SK-N-MC (cell line): ENCODE measurements around the gene ARID4B.
"Not testable (repeated sequence)": the region's sequence is repeated elsewhere in the genome, so short reads cannot be mapped to it uniquely, and the experiment has no call there.

Source experiments
- DNase-seq: peaks from one replicate; pipeline ENCODE4 v3.0.0-alpha.2; 2011; ENCODE audit warnings: low read depth, low spot score
- H3K27ac ChIP-seq: fragments of 200-600 bp; sonication (generic); 2 replicates; pipeline ENCODE4 v1.5.1; 2016; ENCODE audit warnings: mixed run types
- H3K36me3 ChIP-seq: fragments of 200-600 bp; sonication (generic); 2 replicates; pipeline ENCODE4 v1.6.1; 2017; ENCODE audit warnings: antibody characterized with exemption, low read length, mixed read lengths; ENCODE audit not compliant: insufficient read depth
- H3K4me3 ChIP-seq: fragments of 200-600 bp; sonication (generic); 2 replicates; pipeline ENCODE4 v1.5.1; 2016
- H3K9ac ChIP-seq: fragments of 200-600 bp; sonication (generic); 2 replicates; pipeline ENCODE4 v1.8.0; 2017; ENCODE audit warnings: mixed run types, mixed read lengths; ENCODE audit not compliant: insufficient read length
- H3K9me3 ChIP-seq: fragments of 200-600 bp; sonication (generic); 2 replicates; pipeline ENCODE4 v1.6.1; 2017; ENCODE audit warnings: low read depth, mild to moderate bottlenecking, antibody characterized with exemption, low read length, moderate library complexity, mixed read lengths
- EZH2 ChIP-seq: fragments of 200-600 bp; sonication (generic); IDR thresholded peaks from one replicate; pipeline ENCODE4 v1.6.1; 2017; ENCODE audit warnings: antibody characterized with exemption
- FOXP2 ChIP-seq: optimal IDR thresholded peaks from 2 replicates; pipeline ENCODE3; 2011; ENCODE audit warnings: mild to moderate bottlenecking, moderate library complexity; ENCODE audit not compliant: insufficient read depth; ENCODE audit errors: extremely low read length, control extremely low read depth
- POLR2AphosphoS5 ChIP-seq: IDR thresholded peaks from 2 replicates; pipeline ENCODE4 v1.6.1; 2012; ENCODE audit warnings: mild to moderate bottlenecking, low read depth, low read length, borderline replicate concordance

ARID4B gene

DNA sequence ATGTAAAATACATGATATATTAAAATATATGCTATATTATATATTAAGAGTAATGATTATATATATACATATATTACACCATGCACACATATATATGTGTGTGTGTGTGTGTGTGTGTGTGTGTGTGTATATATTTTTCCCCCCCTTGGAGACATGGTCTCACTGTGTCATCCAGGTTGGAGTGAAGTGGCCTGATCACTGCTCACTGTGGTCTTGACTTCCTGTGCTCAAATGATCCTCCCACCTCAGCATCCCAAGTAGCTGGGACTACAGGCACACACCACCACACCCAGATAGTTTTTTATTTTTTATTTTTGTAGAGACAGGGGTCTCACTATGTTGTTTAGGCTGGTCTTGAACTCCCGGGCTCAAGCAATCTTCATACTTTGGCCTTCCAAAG, 112.5 kb downstream of the ARID4B start:
- no peak overlapping the region for H3K9ac ChIP-seq
- peaks cover 35% of the 10 kb centered on the region for H3K36me3 ChIP-seq
- no peak for DNase-seq
- no peaks in the 10 kb centered on the region for H3K9me3 ChIP-seq
- TF ChIP-seq POLR2AphosphoS5 (no peak), FOXP2 (no peak), EZH2 (no peak)
- no peak overlapping the region for H3K4me3 ChIP-seq
- H3K27ac ChIP-seq, result no peak overlapping the region

DNA sequence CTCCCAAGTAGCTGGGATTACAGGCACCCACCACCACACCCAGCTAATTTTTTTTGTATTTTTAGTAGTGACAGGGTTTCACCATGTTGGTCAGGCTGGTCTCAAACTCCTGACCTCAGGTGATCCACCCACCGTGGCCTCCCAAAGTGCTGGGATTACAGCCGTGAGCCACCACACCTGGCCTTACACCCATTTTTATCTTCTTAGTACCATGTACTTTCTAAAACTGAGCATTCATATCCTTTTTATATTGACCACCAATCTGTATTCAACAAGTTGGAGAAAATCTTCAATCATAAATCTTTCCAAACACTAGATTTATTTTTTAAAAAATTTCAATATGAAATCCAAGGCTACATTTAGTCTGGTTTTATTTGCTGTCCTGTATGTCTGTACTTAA, 113.0 kb downstream of the ARID4B start:
- not testable (repeated sequence) for H3K27ac ChIP-seq, H3K9me3 ChIP-seq
- peaks cover 37% of the 10 kb centered on the region for H3K36me3 ChIP-seq

GRCh38 chr1:235213752-235214151, 114.2 kb downstream of the ARID4B start:
- peaks cover 32% of the 10 kb centered on the region for H3K36me3 ChIP-seq
- H3K9ac ChIP-seq, result no peak overlapping the region
- no peak for TF ChIP-seq FOXP2
- TF ChIP-seq EZH2, result no peak
- TF ChIP-seq POLR2AphosphoS5, result no peak
- no peak for DNase-seq
- no peak overlapping the region; the same call in 1 of the 2 replicates for H3K27ac ChIP-seq
- H3K4me3 ChIP-seq, result no peak overlapping the region
- H3K9me3 ChIP-seq, result no peaks in the 10 kb centered on the region

More for the DNA sequence above, 113.0 kb downstream of the ARID4B start:
- H3K9ac ChIP-seq, DNase-seq, H3K4me3 ChIP-seq: not testable (repeated sequence)

DNA sequence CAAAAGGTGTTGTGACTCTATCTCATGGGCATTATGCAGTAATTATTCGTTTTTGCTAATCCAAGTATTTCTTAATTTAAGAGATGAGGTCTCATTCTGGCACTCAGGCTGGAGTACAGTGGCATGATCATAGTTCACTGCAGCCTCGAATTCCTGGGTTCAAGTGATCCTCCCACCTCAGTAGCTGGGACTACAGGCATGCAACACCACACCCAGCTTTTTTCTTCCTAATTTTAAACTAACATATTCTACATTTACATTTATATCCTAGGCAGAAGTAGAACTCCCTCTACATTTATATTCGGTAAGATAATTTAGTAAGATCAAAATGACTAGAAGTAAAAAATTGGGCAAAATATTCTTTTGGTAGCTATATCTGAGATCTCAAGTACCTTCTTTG, 116.5 kb downstream of the ARID4B start:
- no peak for DNase-seq
- H3K27ac ChIP-seq, result no peak overlapping the region
- TF ChIP-seq FOXP2 (no peak), POLR2AphosphoS5 (no peak), EZH2 (no peak)
- H3K9ac ChIP-seq, result no peak overlapping the region
- peaks cover 36% of the 10 kb centered on the region for H3K36me3 ChIP-seq
- H3K9me3 ChIP-seq, result no peaks in the 10 kb centered on the region
- no peak overlapping the region for H3K4me3 ChIP-seq

DNA sequence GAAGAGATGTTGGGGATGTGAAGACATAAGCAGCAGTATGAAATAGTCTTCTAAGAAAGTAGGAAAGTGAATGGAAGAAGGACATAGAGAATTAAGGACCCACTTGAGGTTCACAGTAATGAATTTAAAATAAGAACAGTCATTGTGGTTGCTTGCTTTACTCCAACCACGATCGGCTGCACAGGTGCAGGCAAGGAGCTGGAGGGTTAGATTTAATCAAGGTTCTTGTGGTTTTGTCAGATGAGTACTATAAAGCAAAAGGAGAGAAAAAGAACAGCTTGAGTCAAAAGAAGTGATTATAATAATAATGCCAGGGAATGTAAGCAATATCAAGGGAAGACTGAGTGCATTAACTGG, 120.8 kb downstream of the ARID4B start:
- no peak for DNase-seq
- Histone ChIP-seq H3K36me3 (peaks cover 36% of the 10 kb centered on the region), H3K4me3 (no peak overlapping the region), H3K9ac (no peak overlapping the region), H3K9me3 (0 out of 2 replicates have a peak, but pooled peaks cover 4% of the 10 kb centered on the region), H3K27ac (no peak overlapping the region)
- TF ChIP-seq EZH2 (no peak), FOXP2 (no peak), POLR2AphosphoS5 (no peak)

DNA sequence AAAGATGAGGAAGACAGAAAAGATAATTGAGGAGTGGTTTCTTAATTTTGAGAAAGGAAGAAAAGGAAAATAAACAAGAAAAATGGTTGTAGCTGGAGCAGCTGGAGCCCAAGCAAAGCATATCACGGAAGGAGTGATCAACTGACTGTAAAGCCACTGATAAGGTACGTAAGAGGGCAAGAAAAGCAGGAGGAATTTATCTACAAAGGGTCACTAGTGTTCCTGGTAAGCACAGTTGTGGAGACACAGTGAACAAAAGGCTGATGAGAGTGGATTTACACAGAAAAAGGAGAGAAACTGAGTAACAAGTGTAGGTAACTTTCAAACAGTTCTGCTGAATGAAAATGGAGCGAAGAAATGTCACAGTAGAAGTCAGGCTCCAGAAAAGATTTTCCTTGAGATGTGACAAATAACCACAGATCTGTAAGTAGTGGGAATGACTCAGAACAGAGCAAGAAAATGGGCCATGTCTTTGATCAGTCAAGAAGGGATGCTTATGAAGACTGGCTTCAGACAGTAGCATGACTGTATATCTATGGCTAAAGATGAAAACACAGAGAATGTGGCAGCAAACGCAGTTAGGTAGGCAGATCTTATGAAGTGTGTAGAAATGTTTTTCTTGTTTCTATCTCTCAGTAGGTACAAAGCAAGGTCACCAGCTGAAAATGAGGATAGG, 121.3 kb downstream of the ARID4B start:
- no peak overlapping the region for H3K9ac ChIP-seq
- no peak overlapping the region for H3K4me3 ChIP-seq
- TF ChIP-seq POLR2AphosphoS5 (no peak), FOXP2 (no peak), EZH2 (no peak)
- H3K9me3 ChIP-seq, result 0 out of 2 replicates have a peak, but pooled peaks cover 4% of the 10 kb centered on the region
- H3K36me3 ChIP-seq, result peaks cover 32% of the 10 kb centered on the region
- no peak overlapping the region for H3K27ac ChIP-seq
- no peak for DNase-seq

DNA sequence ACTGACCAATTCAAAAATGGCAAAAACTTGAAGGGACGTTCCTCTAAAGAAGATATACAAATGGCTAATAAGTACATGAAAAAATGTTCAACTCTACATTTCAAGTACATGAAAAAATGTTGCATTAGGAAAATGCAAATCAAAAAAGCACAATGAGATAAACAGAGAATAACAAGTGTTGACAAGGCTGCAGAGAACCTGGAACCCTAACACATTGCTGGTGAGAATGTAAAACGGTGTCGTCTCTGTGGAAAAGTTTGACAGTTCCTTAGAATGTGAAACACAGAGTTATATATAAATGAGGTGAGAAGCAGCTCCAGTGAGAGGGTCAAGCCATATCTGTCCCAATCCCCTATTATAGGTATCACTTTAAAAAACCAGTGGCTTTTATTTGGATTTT, 122.3 kb downstream of the ARID4B start:
- Histone ChIP-seq H3K9me3 (0 out of 2 replicates have a peak, but pooled peaks cover 4% of the 10 kb centered on the region), H3K4me3 (no peak overlapping the region), H3K27ac (no peak overlapping the region), H3K36me3 (peaks cover 29% of the 10 kb centered on the region), H3K9ac (no peak overlapping the region)
- no peak for DNase-seq
- TF ChIP-seq POLR2AphosphoS5 (no peak), EZH2 (no peak), FOXP2 (no peak)

- no peak for TF ChIP-seq EZH2
- TF ChIP-seq FOXP2, result no peak
- no peak for TF ChIP-seq POLR2AphosphoS5
- 0 out of 2 replicates have a peak, but pooled peaks cover 4% of the 10 kb centered on the region for H3K9me3 ChIP-seq
- no peak for DNase-seq
- H3K4me3 ChIP-seq, result no peak overlapping the region
- no peak overlapping the region for H3K9ac ChIP-seq
- H3K27ac ChIP-seq, result no peak overlapping the region
- peaks cover 21% of the 10 kb centered on the region for H3K36me3 ChIP-seq
Observed at GRCh38 chr1:235203428-235203827, 124.6 kb downstream of the ARID4B start.

GRCh38 chr1:235202447-235202846, 125.5 kb downstream of the ARID4B start:
- peaks cover 21% of the 10 kb centered on the region for H3K36me3 ChIP-seq
- not testable (repeated sequence) for H3K4me3 ChIP-seq, DNase-seq, H3K9ac ChIP-seq, H3K27ac ChIP-seq, H3K9me3 ChIP-seq
